PC-3 (cell line): ENCODE measurements around the gene AGPS. TPM values are rescaled to one million over a fixed set of nuclear protein-coding genes. Genes with fewer than 3 reads are reported as not detected.

ENCODE experiments used
- ATAC-seq: fragments of 200-7000 bp; cut with Tn5 transposase; 2 replicates; pipeline ENCODE4 v1.9.1; 2020; ENCODE audit warnings: mild to moderate bottlenecking, moderate library complexity
- BruUV-seq: library from RNA; stranded (reverse); fragments of 400-500 nt; replicated peaks from 2 replicates; lab custom pipeline; 2021; lab: Mats Ljungman, UMichigan
- CTCF ChIA-PET: fragments of 300-600 bp; sonication (Branson Sonifier 250); formaldehyde crosslinking; loops from one replicate; lab custom pipeline; 2022; ENCODE audit warnings: antibody characterized with exemption; lab: Charles Lee
- POLR2A ChIA-PET: fragments of 300-600 bp; sonication (Branson Sonifier 250); formaldehyde crosslinking; loops from one replicate; lab custom pipeline; 2022; ENCODE audit warnings: antibody characterized with exemption; ENCODE audit not compliant: unreplicated experiment; lab: Charles Lee
- DNase-seq: peaks from one replicate; pipeline ENCODE4 v3.0.0-alpha.2; 2015
- H2AFZ ChIP-seq: fragments of 300-600 bp; sonication (generic); 2 replicates; pipeline ENCODE4 v1.6.0; 2016; ENCODE audit warnings: antibody characterized with exemption, low read length
- H3F3A ChIP-seq: fragments of 300-600 bp; sonication (generic); one replicate; pipeline ENCODE4 v1.6.0; 2017; ENCODE audit warnings: antibody characterized with exemption, low read length, control low read depth, mild to moderate bottlenecking; ENCODE audit not compliant: unreplicated experiment
- H3K27ac ChIP-seq: fragments of 300-600 bp; sonication (generic); 2 replicates; pipeline ENCODE4 v1.5.1; 2016; ENCODE audit warnings: mild to moderate bottlenecking, low read length
- H3K27me3 ChIP-seq: fragments of 300-600 bp; sonication (generic); 2 replicates; pipeline ENCODE4 v1.6.1; 2016; ENCODE audit warnings: low read length, mixed read lengths
- H3K36me3 ChIP-seq: fragments of 300-600 bp; sonication (generic); 2 replicates; pipeline ENCODE4 v1.6.1; 2016; ENCODE audit warnings: low read depth, mixed run types, low read length, mixed read lengths
- H3K4me1 ChIP-seq: fragments of 300-600 bp; sonication (generic); 2 replicates; pipeline ENCODE4 v1.5.1; 2016; ENCODE audit warnings: low read length; ENCODE audit not compliant: insufficient read depth
- H3K4me2 ChIP-seq: fragments of 300-600 bp; sonication (generic); 2 replicates; pipeline ENCODE4 v1.6.0; 2016; ENCODE audit warnings: low read length
- H3K4me3 ChIP-seq: fragments of 300-600 bp; sonication (generic); 2 replicates; pipeline ENCODE4 v1.5.1; 2016; ENCODE audit warnings: mild to moderate bottlenecking, low read length, mixed read lengths
- H3K79me2 ChIP-seq: fragments of 300-600 bp; sonication (generic); 2 replicates; pipeline ENCODE4 v1.6.1; 2017; ENCODE audit warnings: low read length, mixed read lengths
- H3K9ac ChIP-seq: fragments of 300-600 bp; sonication (generic); 2 replicates; pipeline ENCODE4 v1.6.0; 2016; ENCODE audit warnings: mild to moderate bottlenecking, low read length
- H3K9me2 ChIP-seq: fragments of 300-600 bp; sonication (generic); replicated peaks from 2 replicates; pipeline ENCODE4 v1.6.1; 2016; ENCODE audit warnings: mixed run types, low read length, mixed read lengths
- H3K9me3 ChIP-seq: fragments of 300-600 bp; sonication (generic); 2 replicates; pipeline ENCODE4 v1.6.1; 2016; ENCODE audit warnings: low read length, mixed read lengths
- H4K20me1 ChIP-seq: fragments of 300-600 bp; sonication (generic); 2 replicates; pipeline ENCODE4 v1.6.1; 2016; ENCODE audit warnings: low read length, mixed read lengths
- EZH2 ChIP-seq: fragments of 300-600 bp; sonication (generic); IDR thresholded peaks from one replicate; pipeline ENCODE4 v1.6.1; 2017; ENCODE audit warnings: antibody characterized with exemption, mild to moderate bottlenecking, low read length; ENCODE audit not compliant: unreplicated experiment
- EZH2phosphoT487 ChIP-seq: fragments of 300-600 bp; sonication (generic); IDR thresholded peaks from 2 replicates; pipeline ENCODE4 v1.6.1; 2018; ENCODE audit warnings: mild to moderate bottlenecking, antibody characterized with exemption, low read length, borderline replicate concordance
- intact Hi-C: fragments of 100-400 bp; cut with micrococcal nuclease; formaldehyde crosslinking; loops from 2 replicates; pipeline ENCODE4 v1.9.0; 2023
- total RNA-seq: library from RNA; depleted of rRNA; stranded (reverse); fragments of >200 nt; gene quantifications from 2 replicates; pipeline ENCODE4 v1.2.3, GENCODE V29; 2014; rRNA removed
- TF ChIP-seq, protein P1 (sequence below): fragments of 300-600 bp; sonication (generic); conservative IDR thresholded peaks from 2 replicates; pipeline ENCODE4 v1.5.1; 2017; ENCODE audit warnings: antibody characterized with exemption, low read depth, mild to moderate bottlenecking, low read length

Gene AGPS
- total RNA-seq, 1 experiment from 2014 or later: 147 TPM

DNA sequence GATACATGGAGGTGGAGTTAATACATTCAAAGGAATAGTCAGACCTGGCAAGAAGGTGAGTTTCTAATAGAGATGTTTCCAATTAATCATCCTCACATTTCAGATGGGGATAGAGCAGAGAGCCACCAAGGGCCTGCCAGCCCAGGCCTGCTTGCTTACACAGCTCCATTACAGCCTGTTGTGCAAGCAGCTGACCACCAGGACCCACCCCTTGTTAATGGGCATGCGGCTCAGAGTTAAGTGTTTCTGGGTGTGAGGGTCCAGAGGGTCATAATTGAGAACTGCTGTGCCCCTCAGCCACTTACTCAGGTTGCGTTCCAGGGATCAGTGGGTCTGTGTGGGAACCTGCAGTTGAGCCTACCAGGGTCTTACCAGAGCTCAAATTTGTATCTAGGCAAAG, 199.8 kb downstream of the AGPS start:
- TF ChIP-seq EZH2phosphoT487: no peak
- TF ChIP-seq, protein P1, sequence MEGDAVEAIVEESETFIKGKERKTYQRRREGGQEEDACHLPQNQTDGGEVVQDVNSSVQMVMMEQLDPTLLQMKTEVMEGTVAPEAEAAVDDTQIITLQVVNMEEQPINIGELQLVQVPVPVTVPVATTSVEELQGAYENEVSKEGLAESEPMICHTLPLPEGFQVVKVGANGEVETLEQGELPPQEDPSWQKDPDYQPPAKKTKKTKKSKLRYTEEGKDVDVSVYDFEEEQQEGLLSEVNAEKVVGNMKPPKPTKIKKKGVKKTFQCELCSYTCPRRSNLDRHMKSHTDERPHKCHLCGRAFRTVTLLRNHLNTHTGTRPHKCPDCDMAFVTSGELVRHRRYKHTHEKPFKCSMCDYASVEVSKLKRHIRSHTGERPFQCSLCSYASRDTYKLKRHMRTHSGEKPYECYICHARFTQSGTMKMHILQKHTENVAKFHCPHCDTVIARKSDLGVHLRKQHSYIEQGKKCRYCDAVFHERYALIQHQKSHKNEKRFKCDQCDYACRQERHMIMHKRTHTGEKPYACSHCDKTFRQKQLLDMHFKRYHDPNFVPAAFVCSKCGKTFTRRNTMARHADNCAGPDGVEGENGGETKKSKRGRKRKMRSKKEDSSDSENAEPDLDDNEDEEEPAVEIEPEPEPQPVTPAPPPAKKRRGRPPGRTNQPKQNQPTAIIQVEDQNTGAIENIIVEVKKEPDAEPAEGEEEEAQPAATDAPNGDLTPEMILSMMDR: no peak
- TF ChIP-seq EZH2: no peak
- Histone ChIP-seq H3K36me3 (no peaks in the 10 kb centered on the region), H3K27ac (no peak overlapping the region), H4K20me1 (no peaks in the 10 kb centered on the region), H3K4me2 (no peak overlapping the region), H3K9me3 (no peaks in the 10 kb centered on the region), H3K4me1 (no peaks in the 10 kb centered on the region), H3K9ac (no peak overlapping the region), H3K9me2 (no peaks in the 10 kb centered on the region; the same call in 1 of the 2 replicates), H3K4me3 (no peak overlapping the region), H3K27me3 (no peaks in the 10 kb centered on the region; the same call in 1 of the 2 replicates), H2AFZ (no peak overlapping the region), H3F3A (no peaks in the 10 kb centered on the region), H3K79me2 (no peaks in the 10 kb centered on the region)
- ChIA-PET CTCF (no interaction called here), POLR2A (no interaction called here)
- intact Hi-C loops: no loop called here
- BruUV-seq: no TSS peak
- DNase-seq: no peak
- ATAC-seq: no peak

DNA sequence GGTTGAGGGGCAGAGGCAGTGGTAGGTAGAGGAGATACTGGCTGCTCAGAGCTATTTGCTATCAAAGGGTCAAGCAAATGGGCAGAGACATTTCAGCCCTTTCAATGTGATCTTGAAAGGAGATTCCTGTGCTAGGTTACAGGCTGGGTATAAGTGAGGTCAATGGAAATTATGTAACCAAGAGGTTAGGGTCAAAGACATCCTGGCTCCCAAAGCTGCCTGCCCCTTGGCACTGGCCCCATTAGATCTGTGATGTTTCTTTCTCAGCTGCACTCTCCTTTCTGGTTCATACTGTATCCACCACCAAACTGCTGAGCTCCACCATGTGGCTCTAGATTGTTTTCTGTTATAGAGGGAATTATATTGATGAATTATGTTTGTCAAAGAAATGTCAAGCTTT, 200.4 kb downstream of the AGPS start:
- Histone ChIP-seq H2AFZ (no peak overlapping the region), H3K27me3 (no peaks in the 10 kb centered on the region; the same call in 1 of the 2 replicates), H3K4me3 (no peak overlapping the region), H3K79me2 (no peaks in the 10 kb centered on the region), H3K9me3 (no peaks in the 10 kb centered on the region), H3K9me2 (no peaks in the 10 kb centered on the region; the same call in 1 of the 2 replicates), H3F3A (no peaks in the 10 kb centered on the region), H3K27ac (no peak overlapping the region), H3K4me1 (no peaks in the 10 kb centered on the region), H4K20me1 (no peaks in the 10 kb centered on the region), H3K9ac (no peak overlapping the region), H3K4me2 (no peak overlapping the region), H3K36me3 (no peaks in the 10 kb centered on the region)
- ChIA-PET CTCF (no interaction called here), POLR2A (no interaction called here)
- ATAC-seq: no peak
- no peak for DNase-seq
- BruUV-seq: no TSS peak
- TF ChIP-seq EZH2 (no peak), EZH2phosphoT487 (no peak)
- TF ChIP-seq, protein P1: no peak
- intact Hi-C loops: no loop called here

GRCh38 chr2:177593402-177593801, 200.8 kb downstream of the AGPS start:
- Histone ChIP-seq H3K9me3 (no peaks in the 10 kb centered on the region), H3K9ac (no peak overlapping the region), H3K9me2 (no peaks in the 10 kb centered on the region), H3K4me1 (no peaks in the 10 kb centered on the region), H3K4me3 (no peak overlapping the region), H3K36me3 (no peaks in the 10 kb centered on the region), H3F3A (no peaks in the 10 kb centered on the region), H3K27ac (no peak overlapping the region), H4K20me1 (no peaks in the 10 kb centered on the region), H3K4me2 (no peak overlapping the region), H2AFZ (no peak overlapping the region), H3K27me3 (no peaks in the 10 kb centered on the region; the same call in 1 of the 2 replicates), H3K79me2 (no peaks in the 10 kb centered on the region)
- no peak for ATAC-seq
- ChIA-PET POLR2A (no interaction called here), CTCF (no interaction called here)
- BruUV-seq: no TSS peak
- TF ChIP-seq, protein P1: no peak
- no peak for TF ChIP-seq EZH2phosphoT487
- TF ChIP-seq EZH2: no peak
- no peak for DNase-seq
- intact Hi-C loops: no loop called here

Other genes with a start within 250 kb of the AGPS start
- gene HNRNPA3, start 180.0 kb upstream of the AGPS start, total RNA-seq: 50.3 and 90.2 TPM in 2 replicates
- 17.3 and 24.2 TPM in 2 replicates for gene NFE2L2, start 128.0 kb upstream of the AGPS start, total RNA-seq